Smooth muscle cell of the brain vasculature (primary cell): ENCODE measurements around the gene ST3GAL3.
A peak's percentile ranks its signal among the peaks of the same experiment; 100 is the strongest.

ENCODE experiments used
- DNase-seq: peaks from one replicate; pipeline ENCODE4 v3.0.0-alpha.2; 2012; ENCODE audit warnings: low read depth, low spot score

ST3GAL3 gene, protein sequence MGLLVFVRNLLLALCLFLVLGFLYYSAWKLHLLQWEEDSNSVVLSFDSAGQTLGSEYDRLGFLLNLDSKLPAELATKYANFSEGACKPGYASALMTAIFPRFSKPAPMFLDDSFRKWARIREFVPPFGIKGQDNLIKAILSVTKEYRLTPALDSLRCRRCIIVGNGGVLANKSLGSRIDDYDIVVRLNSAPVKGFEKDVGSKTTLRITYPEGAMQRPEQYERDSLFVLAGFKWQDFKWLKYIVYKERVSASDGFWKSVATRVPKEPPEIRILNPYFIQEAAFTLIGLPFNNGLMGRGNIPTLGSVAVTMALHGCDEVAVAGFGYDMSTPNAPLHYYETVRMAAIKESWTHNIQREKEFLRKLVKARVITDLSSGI

DNA sequence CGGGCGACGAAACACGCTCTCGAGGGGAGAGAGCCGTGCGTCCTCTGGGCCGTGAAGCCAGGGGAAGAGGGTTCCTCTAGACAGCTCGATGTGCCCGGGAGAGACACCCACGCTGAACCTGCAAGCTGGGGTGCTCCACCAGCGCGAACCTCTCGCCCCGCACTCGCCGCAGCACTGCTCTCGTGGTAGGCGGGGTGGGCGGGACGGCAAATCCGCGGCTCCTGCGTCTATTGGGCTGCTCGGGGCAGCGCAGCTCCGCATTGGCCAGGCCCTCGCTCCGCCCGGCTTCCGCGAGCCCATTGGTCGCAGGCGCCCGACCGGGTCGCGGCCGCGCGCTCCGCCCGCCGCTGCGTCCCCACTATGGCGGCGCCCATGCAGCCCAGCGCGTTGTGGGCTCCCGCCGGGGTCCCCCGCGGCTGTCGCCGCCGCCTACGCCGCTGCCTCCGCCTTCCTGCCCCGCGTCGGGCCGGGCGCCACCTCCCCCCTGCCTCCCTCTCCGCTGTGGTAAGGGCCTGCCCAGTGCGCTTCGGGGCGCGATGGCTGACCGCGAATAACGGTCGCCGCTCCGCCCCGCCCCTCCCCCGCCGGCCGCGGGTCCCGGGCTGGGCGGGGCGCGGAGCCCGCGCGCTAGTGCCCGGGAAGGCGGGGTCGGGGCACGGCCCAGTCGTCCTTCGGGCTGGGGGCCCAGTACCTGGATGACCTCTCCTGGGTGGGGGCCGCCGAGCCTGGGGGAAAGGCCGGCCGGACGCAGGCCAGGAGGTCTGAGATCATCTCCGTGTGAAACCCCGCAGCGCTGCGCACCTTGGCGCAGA lies at the start of gene ST3GAL3:
ST3GAL3 (plus strand) TSS at position 347 of the 812 bp plus-strand sequence. CDS start 28,727 bp downstream, outside the sequence.
- DNase-seq, result peak; percentile 73

DNA sequence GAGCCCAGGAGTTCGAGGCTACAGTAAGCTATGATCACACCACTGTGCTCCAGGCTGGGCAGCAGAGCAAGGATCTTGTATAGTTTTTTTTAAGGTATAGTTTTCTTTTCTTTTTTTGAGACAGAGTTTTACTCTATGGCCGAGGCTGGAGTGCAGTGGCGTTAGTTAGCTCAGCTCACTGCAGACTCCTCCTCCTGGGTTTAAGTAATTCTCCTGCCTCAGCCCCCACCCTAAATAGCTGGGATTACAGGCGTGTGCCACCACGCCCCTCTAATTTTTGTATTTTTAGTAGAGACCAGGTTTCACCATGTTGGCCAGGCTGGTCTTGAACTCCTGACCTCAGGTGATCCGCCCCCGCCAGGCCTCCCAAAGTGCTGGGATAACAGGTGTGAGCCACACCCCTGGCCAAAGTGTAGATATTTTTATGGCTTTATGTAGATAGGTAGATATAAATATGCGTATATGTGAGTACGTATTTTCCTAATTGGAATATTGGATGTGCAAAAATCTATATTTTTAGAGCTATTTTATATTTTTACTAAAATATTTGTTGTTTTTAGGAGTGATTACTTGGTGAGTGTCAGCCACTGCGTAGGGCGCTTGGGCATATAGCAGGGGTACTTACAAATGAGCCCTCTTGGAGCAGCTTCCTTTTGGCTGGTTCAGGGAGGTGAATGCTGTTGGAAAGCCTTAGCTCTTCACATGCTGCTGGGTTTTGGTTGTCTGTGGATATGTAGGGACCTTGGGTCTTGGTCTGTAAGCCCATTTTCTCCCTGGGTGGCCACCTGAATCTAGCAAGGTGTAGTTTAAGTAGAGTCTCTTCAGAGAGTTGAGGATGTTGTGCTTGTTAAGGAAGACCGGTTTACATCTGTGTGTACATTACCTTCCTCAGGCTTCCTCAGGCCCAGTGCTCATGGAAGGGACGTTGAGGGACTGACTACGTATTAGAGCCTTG lies 47.8 kb upstream of the ST3GAL3 start:
- no peak for DNase-seq

DNA sequence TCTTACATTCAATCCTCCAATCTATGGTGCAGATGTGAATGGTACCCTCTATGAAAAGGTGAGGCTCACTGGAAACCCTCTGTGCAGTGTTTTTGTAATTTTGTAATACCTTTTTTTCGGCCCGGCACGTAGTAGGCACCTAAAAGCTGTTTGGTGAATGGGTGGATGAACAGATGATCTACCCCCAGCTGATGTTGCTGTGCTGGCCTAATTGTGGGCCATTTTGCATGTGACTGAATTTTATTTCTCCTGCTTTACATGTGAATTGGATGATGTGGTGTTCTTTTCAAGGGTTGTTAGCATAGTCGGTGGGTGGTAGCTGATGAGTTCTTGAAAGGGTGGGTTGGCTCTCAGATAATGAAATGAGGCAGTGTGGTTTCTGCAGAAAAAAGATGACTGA lies 47.0 kb upstream of the ST3GAL3 start:
- no peak for DNase-seq

DNA sequence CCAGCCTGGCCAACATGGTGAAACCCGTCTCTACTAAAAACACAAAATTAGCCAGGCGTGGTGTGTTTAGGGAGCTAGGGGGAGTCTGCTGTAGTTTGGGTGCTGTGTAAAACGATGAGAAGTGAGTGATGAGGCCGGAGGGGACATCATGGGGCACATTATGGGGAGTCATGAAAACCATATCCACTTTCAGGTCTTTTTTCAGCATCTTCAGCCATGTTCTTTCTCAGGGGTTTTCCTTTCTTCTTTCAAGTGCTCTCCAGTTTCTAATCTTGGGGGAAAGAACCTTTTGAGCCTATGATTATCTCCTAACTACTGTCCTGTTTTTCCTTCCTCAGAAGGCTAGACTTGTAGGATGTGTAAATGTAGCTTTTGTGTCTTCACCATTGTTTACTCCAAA lies 43.0 kb upstream of the ST3GAL3 start:
- no peak for DNase-seq

DNA sequence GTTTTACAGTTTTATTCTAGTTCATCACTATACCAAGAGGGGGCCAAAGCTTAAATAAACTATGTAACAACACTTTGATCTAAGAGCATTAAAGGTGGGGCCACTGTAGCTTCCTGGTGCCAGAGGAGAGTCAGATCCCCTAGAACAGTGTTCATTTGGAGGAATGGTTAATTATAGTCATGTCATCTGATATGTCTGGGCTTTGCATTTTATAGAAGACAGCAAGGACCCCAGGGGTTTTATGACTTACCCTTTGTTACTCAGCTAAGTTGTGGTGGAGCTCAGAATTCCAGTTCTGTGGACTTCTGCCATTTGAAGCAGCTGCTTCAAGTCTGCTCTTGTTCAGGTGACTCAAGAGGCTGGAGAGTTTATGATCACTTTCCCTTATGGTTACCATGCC lies 40.7 kb upstream of the ST3GAL3 start:
- no peak for DNase-seq

DNA sequence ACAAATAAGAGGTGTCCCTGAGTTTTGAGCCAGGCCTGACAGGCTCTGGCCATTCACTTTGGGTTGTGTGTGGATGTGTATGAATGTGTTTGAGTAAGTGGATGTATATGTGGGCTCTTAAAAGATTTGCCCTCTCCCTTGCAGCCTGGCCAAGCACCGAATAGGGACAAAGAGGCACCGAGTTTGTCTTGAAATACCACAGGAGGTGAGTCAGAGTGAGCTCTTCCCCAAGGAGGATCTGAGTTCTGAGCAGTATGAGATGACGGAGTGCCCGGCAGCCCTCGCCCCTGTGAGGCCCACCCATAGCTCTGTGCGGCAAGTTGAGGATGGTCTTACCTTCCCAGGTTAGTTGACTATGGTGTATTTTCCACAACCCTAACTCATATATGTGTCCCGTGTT lies 38.4 kb upstream of the ST3GAL3 start:
- no peak for DNase-seq

DNA sequence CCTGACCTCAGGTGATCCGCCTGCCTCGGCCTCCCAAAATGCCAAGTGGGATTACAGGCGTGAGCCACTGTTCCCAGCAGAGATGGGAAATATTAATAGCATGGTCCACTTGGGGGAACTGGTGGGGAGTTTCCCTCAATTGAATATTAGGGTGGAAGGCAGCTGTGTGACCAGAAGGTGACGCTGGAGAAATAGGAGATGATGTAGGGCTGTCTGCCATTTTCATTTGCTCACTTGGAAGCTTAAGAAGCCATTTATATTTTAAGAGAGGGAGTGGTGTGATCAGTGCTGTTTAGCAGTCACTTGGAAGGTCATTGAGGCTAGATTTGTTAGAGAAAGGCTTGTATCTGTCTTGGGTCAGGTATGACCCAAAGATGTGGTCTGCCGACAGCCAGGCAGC lies 37.5 kb upstream of the ST3GAL3 start:
- no peak for DNase-seq

DNA sequence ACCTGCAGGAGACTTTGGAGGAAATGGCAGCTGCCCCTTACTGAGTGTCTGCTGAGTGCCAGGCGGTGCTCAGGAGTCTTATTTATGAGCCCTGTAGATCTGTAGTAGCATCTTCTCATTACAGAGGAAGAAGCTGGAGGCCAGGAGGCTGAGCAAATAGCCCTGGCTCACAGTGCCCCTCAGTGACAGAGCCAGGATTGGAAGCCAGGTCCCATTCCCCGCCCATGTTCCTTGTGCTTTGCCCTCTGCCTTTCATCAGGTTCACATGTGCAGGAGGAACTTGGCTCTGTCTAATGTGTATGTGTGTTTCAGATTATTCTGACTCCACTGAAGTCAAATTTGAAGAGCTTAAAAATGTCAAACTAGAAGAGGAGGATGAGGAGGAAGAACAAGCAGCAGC lies 36.1 kb upstream of the ST3GAL3 start:
- no peak for DNase-seq

DNA sequence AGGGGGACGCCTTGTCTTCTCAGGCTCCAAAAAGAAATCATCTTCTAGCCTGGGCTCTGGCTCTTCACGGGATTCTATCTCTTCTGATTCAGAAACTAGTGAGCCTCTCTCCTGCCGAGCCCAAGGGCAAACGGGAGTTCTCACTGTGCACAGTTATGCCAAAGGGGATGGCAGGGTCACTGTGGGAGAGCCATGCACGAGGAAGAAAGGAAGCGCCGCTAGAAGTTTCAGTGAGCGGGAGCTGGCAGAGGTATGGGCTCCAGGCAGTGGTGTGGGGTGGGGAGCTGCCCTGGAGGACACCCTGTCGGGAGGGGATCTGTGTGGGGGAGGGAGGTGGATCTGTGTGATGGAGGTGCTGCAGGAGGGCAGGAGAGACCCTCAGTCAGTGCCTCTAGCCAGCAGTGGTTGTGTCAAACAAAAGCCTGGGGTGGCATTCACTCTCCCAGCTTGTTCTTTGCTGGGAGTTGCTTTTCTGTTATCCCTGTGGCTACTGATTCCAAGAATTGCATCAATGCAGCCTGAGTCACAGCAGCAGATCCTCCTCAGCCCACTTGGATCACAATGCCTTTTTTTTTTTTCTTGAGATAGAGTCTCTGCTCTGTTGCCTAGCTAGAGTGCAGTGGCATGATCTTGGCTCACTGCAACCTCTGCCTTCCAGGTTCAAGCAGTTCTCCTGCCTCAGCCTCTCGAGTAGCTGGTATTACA lies 35.6 kb upstream of the ST3GAL3 start:
- DNase-seq, result no peak

DNA sequence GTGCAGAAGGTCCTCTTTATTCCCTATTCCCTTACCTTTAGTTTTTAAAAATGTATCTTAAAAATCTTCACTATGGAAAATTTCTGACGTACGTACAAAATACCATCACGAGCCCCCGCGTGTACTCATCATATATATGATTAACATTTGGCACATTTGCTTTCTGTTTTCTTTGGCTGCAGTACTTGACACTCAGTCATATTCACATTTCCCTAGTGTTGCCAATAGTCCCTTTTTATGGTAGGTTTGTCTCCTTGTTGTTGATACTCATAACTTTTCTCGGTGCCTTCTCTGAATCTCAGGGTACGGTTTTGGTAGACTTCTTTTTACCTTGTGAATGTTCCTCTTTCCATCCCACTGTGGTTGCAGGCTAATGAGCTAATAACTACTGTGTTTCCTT lies 34.1 kb upstream of the ST3GAL3 start:
- DNase-seq, result no peak

DNA sequence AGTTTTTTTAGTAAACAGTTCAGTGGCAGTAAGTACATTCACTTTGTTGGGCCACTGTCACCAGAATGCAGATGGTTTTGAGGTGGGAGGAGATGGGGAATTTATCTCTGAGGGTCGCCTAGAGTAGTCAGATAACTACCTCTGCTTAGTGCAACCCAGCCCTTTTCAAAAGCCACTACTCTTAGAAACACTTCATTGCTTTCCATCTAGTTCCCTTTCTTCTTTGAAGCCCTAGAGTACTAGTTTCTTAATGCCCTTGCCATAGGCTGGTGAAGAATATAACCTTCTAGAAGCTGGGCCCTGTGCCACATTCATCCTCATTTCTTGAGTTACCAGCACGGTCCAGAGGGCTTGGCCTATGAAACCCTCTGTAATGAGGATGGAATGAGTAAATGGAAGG lies 28.4 kb upstream of the ST3GAL3 start:
- DNase-seq, result no peak

DNA sequence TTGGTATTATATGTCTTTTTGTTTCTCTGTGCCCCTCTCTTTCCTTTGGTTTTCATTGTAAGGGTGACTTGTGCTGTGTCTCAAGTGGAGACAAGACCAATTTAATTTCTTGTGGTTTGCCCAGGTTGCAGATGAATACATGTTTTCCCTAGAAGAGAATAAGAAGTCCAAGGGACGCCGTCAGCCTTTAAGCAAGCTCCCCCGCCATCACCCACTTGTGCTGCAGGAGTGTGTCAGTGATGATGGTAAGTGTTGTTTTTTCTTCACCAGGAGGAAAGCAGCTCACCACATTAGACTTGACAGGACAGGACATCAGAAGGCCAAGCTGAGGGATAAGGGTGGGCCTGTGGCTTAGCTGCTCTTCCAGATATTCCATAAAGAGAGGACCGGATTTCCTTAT lies 23.8 kb upstream of the ST3GAL3 start:
- DNase-seq, result no peak

DNA sequence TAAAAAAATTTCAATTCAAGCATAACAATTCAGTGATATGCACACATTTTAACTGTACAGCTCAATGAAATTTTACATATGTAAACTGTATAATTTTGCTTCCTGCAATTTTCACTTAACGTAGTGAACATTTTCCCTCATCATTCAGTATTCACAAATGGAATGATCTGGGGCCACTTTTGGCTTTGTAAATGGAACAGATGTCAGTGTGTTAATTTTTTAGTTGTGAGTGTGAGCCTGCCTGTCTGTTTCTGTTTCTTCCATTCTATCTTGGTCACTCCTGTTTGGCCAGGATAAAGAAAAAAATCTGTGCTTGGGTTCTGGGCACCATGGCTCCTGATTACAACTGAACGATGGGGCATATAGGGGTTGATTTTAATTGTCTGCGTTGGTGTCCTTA lies 20.5 kb upstream of the ST3GAL3 start:
- no peak for DNase-seq

DNA sequence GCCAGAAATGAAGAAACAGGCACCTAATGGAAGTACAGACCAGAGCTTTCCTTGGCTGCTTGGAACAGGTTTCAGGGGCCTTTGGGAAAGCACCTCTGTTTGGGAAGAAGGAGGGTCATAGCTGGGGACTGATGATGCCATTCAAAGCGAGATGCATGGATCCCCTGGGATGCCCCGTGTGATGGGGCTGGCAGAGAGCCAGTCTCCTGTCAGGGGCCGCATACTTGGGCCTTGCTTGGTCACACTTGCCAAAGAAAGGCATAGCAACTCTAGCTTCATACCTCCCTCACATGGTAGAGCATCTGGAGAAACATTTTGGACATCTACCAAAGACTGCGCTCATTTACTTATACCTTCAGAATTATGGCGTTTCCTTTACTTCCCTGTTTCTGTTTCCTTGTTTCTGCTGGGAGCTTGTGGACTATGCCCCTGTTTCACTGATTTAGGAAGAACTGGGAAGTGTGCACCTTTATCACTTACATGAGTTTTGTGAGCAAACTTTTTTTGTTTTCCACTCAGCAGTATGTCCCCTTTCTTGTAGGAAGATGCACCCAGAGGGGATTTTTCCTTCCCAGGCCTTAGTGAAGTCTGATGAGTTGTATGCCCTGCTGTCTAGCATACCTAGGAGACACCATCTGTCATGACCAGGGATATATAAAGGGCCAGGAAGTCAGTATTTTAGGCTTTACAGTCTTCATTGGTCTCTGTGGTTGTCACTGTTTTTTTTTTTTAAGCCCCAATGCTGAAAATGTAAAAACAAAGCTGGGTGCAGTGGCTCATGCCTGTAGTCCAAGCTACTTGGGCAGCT lies 19.8 kb upstream of the ST3GAL3 start:
- DNase-seq, result no peak

DNA sequence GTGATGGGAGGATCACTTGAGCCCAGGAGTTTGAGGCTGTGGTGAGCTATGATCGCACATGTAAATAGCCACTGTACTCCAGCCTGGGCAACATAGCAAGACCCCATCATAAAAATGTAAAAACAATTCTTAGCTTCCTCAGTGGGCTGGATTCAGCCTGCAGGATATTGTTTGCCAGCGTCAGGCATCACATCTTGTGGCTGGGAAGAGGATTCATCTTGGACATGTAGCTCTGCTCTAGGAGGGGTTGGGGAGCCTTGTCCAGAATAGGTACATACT lies 19.3 kb upstream of the ST3GAL3 start:
- DNase-seq, result no peak

DNA sequence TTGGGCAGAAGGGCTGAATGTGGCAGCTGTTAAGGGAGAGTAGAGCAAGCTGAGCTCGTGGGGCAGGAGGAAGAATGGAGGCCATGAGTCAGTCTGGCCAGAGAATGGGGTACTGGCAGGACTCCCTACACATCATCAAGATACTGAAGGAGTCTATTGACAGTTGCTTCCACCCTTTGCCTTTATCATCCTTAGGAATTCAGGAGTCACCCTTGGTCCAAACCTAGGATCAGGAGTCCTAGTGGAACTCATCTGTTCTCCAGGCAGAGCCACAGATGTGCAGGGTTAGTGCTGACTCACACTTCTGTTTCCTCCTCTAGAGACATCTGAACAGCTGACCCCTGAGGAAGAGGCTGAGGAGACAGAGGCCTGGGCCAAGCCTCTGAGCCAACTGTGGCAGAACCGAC lies 18.7 kb upstream of the ST3GAL3 start:
- no peak for DNase-seq

DNA sequence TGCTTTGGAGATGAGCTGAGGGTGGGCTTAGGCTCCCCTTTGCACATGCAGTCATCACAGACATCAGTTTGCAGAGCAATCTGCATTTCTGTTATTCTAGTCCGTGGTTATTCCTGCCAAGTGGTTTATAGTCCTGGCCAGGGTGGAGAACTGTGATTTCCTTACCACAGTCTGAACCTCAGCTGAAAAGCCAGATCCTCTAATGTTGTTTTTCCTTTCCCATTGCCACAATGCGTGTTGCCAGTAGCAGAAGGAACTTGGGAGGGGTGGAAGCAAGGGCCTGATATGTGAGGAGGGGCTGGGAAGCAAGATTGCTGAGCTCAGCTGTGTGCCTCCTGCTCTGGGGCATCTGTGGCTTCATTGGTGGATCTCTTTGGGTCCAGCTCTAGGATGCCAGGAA lies 18.0 kb upstream of the ST3GAL3 start:
- DNase-seq, result no peak

DNA sequence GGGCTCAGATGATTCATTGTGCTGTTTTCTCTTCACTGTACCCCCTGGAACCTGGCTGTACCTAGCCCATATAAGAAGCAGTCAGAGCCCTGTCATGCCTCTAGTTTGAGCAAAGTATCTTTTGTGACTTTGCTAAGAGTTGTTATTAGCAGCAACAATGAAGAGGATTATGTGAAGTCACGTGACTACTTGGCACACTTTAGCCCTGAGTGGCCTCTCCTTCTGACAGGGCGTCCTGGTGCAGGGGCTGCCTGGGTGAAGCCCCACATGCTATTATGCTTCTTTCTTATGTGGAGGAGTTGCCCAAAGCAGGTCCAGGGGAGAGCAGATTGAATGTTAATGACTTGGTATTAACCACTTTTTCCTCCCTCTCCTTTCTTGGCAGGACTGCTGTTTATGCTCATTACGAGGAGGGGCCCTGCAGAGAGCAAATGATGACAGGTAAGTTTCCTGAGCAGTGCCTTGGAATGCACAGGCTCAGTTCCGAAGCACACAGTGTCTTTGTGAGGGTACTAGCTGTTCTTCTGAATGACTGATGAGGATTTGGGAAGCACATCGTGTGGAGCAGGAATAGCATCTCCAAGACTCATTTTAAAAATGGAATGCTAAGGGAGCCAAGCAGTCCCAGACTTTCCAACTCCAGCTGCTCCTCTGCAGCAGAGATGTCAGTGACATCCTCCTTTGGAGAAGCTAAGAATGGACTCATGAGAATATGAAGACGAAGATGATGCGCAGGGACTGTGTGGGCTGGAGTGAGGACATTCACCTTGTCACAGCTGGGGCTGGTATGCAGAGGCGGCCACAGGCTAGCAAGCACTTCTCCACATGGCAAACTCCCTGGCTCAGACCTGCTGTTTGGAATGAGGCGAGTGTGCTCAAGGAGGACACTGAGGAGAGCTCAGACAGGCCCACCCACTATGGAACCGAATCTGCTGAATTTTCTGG lies 15.2 kb upstream of the ST3GAL3 start:
- no peak for DNase-seq

DNA sequence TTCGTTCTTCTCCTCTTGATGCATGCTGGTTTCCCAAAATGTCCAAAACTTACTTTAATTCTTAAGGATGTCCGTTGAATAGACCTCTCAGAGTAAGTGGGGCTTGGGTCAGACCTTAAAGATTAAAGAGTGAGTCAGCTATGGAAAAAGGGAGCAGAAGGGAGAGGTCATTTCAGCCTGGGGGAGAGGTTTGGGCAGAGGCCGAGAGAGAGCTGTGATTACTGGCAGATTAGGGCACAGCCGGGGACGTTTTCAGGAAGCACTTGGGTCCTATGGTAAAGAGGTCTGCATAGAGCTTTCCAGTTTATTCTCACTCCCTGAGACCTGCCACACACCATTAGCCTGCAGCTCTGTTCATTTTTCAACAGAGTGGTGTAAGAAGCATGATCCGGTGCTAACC lies 14.0 kb upstream of the ST3GAL3 start:
- DNase-seq, result no peak

DNA sequence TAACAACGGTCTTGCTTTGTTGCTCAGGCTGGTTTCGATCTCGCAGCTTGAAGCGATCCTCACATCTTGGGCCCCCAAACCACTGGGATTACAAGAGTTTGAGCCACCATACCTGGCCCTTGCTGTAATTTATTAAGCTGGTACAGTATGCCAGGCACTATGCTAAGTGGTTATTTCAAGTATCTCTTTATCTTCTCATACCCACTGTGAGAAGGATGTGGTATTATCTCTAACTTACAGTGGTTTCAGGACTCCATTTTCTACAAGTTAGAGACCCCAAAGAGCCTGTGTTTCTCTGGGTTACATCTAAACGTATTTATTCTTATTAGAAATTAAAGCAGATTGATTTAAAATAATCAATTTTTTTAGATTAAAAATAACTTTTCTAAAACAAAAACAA lies 8.1 kb upstream of the ST3GAL3 start:
- no peak for DNase-seq
